Endometrial microvascular endothelial cells (primary cell): ENCODE results near the gene OTOGL. TPM values are rescaled to one million over a fixed set of nuclear protein-coding genes. Genes with fewer than 3 reads are reported as not detected.
"Not testable (repeated sequence)": the region's sequence is repeated elsewhere in the genome, so short reads cannot be mapped to it uniquely, and the experiment has no call there.

Experiments used
- in situ Hi-C: cut with HindIII; loops from 2 replicates; pipeline ENCODE4 v1.10.0; 2017; ENCODE audit warnings: low sequenced_read_pairs, low pct_unique_long_range_greater_than_20kb; ENCODE audit errors: inconsistent ontology term
- total RNA-seq: library from RNA; depleted of rRNA; stranded (reverse); fragments of >200 nt; gene quantifications from one replicate; pipeline ENCODE4 v1.2.3, GENCODE V29; 2015; ENCODE audit errors: inconsistent ontology term

The OTOGL gene
- total RNA-seq, 1 donor from 2014 or later = 2.0 TPM

GRCh38 chr12:80205960-80206359, 106.6 kb downstream of the OTOGL start:
- in situ Hi-C loops = no loop called here

GRCh38 chr12:80208071-80208470, 108.7 kb downstream of the OTOGL start:
- in situ Hi-C loops = no loop called here

GRCh38 chr12:80211671-80212070, 112.3 kb downstream of the OTOGL start:
- in situ Hi-C loops = no loop called here

GRCh38 chr12:80212938-80213645, 113.8 kb downstream of the OTOGL start:
- in situ Hi-C loops = no loop called here

GRCh38 chr12:80213871-80214270, 114.5 kb downstream of the OTOGL start:
- in situ Hi-C loops = no loop called here

GRCh38 chr12:80217011-80217535, 117.7 kb downstream of the OTOGL start:
- in situ Hi-C loops = no loop called here

GRCh38 chr12:80218925-80219324, 119.6 kb downstream of the OTOGL start:
- in situ Hi-C loops = not testable (repeated sequence)

GRCh38 chr12:80219345-80219744, 120.0 kb downstream of the OTOGL start:
- in situ Hi-C loops = no loop called here

- in situ Hi-C loops = no loop called here
Observed at GRCh38 chr12:80222261-80222660, 122.9 kb downstream of the OTOGL start.

GRCh38 chr12:80226576-80226975, 127.2 kb downstream of the OTOGL start:
- in situ Hi-C loops = no loop called here

GRCh38 chr12:80227904-80228303, 128.6 kb downstream of the OTOGL start:
- in situ Hi-C loops = not testable (repeated sequence)

- in situ Hi-C loops = no loop called here
Observed at GRCh38 chr12:80230068-80230467, 130.7 kb downstream of the OTOGL start.

GRCh38 chr12:80232837-80233236, 133.5 kb downstream of the OTOGL start:
- in situ Hi-C loops = no loop called here

- in situ Hi-C loops = no loop called here
Observed at GRCh38 chr12:80233926-80234325, 134.6 kb downstream of the OTOGL start.

- in situ Hi-C loops = no loop called here
Observed at GRCh38 chr12:80234667-80235066, 135.3 kb downstream of the OTOGL start.

GRCh38 chr12:80235944-80236343, 136.6 kb downstream of the OTOGL start:
- in situ Hi-C loops = no loop called here

GRCh38 chr12:80239867-80240266, 140.5 kb downstream of the OTOGL start:
- in situ Hi-C loops = no loop called here

GRCh38 chr12:80241576-80242273, 142.4 kb downstream of the OTOGL start:
- in situ Hi-C loops = no loop called here

GRCh38 chr12:80242321-80242720, 143.0 kb downstream of the OTOGL start:
- in situ Hi-C loops = no loop called here

GRCh38 chr12:80249581-80249980, 150.2 kb downstream of the OTOGL start:
- in situ Hi-C loops = not testable (repeated sequence)
